ENCODE results near the gene TRIM14. TPM values are rescaled to one million over a fixed set of nuclear protein-coding genes. Genes with fewer than 3 reads are reported as not detected.

The TRIM14 gene
- 1 to 10 TPM; 2.1 to 4.9 TPM for total RNA-seq

GRCh38 chr9:98118640-98119601, at the start of gene TRIM14:
TSS of gene TRIM14 (minus strand) at chr9:98119222. CDS start at chr9:98119188, 34 bp downstream.
- H3K4me1 ChIP-seq: peaks cover 15% of the 10 kb centered on the region
- no peaks in the 10 kb centered on the region for H3K36me3 ChIP-seq (replicated peaks in 1 of 2; ENCODE audit: insufficient read depth in 1 of 2, low read depth in 2 of 2)
- TF ChIP-seq POLR2A (IDR thresholded peaks at IDR 0.05) (peak in 1 of 3 donors; percentile 22), CTCF (IDR thresholded peaks at IDR 0.05) (no peak)
- DNase-seq (peak; percentile 35 to 63 (median 51)), ATAC-seq (peak; percentile 69)
- H3K9me3 ChIP-seq: no peaks in the 10 kb centered on the region
- intact Hi-C loops (cut with DNase I): no loop called here
- H3K4me3 ChIP-seq: peak within 1 kb of the TSS; percentile 24 to 90
- WGBS, 2 donors: 0 to 3% methylated on average over 2 to 62 of the region's 71 CpGs
- H3K27me3 ChIP-seq: no peaks in the 10 kb centered on the region
- H3K27ac ChIP-seq: peak within 1 kb of the TSS in 3 of 4 donors; percentile 39 to 63 (median 52)

GRCh38 chr9:98168153-98168780, 49.2 kb upstream of the TRIM14 start:
- Histone ChIP-seq H3K4me1 (no peaks in the 10 kb centered on the region), H3K36me3 (replicated peaks in 1 of 2; ENCODE audit: insufficient read depth in 1 of 2, low read depth in 2 of 2) (no peaks in the 10 kb centered on the region), H3K9me3 (no peaks in the 10 kb centered on the region), H3K27me3 (no peaks in the 10 kb centered on the region), H3K4me3 (no peak overlapping the region), H3K27ac (no peak overlapping the region)
- WGBS, 2 donors: 59 to 68% methylated on average over 3 of the region's 3 CpGs
- ATAC-seq (no peak), DNase-seq (no peak)
- intact Hi-C loops (cut with DNase I): no loop called here
- no peak for TF ChIP-seq POLR2A (IDR thresholded peaks at IDR 0.05)
- no peak for TF ChIP-seq CTCF (IDR thresholded peaks at IDR 0.05)

GRCh38 chr9:98164912-98165311, 45.9 kb upstream of the TRIM14 start:
- intact Hi-C loops (cut with DNase I): no loop called here
- 81 to 87% methylated on average over 7 of the region's 7 CpGs for WGBS, 2 donors
- no peak for DNase-seq
- ATAC-seq: no peak
- no peaks in the 10 kb centered on the region for H3K4me1 ChIP-seq
- no peak for TF ChIP-seq POLR2A (IDR thresholded peaks at IDR 0.05)
- TF ChIP-seq CTCF (IDR thresholded peaks at IDR 0.05): no peak
- H3K27me3 ChIP-seq: no peaks in the 10 kb centered on the region
- H3K9me3 ChIP-seq: no peaks in the 10 kb centered on the region
- no peak overlapping the region for H3K4me3 ChIP-seq
- no peak overlapping the region for H3K27ac ChIP-seq
- no peaks in the 10 kb centered on the region for H3K36me3 ChIP-seq (replicated peaks in 1 of 2; ENCODE audit: insufficient read depth in 1 of 2, low read depth in 2 of 2)

GRCh38 chr9:98162613-98163012, 43.6 kb upstream of the TRIM14 start:
- Histone ChIP-seq H3K4me1 (no peaks in the 10 kb centered on the region), H3K27ac (no peak overlapping the region), H3K4me3 (no peak overlapping the region), H3K27me3 (no peaks in the 10 kb centered on the region), H3K9me3 (no peaks in the 10 kb centered on the region), H3K36me3 (replicated peaks in 1 of 2; ENCODE audit: insufficient read depth in 1 of 2, low read depth in 2 of 2) (no peaks in the 10 kb centered on the region)
- TF ChIP-seq CTCF (IDR thresholded peaks at IDR 0.05): no peak
- no peak for TF ChIP-seq POLR2A (IDR thresholded peaks at IDR 0.05)
- intact Hi-C loops (cut with DNase I): no loop called here
- DNase-seq (no peak), ATAC-seq (no peak)
- 92 to 97% methylated on average over 10 to 12 of the region's 12 CpGs for WGBS, 2 donors
